RWPE1 (cell line): ENCODE results near the gene ZNF683.
"Not testable (repeated sequence)": the region's sequence is repeated elsewhere in the genome, so short reads cannot be mapped to it uniquely, and the experiment has no call there.

ENCODE experiments used
- CTCF ChIA-PET: fragments of 350-600 bp; sonication (Branson Sonifier 250); formaldehyde crosslinking; extraction: SDS; loops from one replicate; lab custom pipeline; 2021; lab: Yijun Ruan, JAX
- POLR2A ChIA-PET: fragments of 400-600 bp; formaldehyde crosslinking; extraction: SDS; loops from one replicate; lab custom pipeline; 2020; ENCODE audit warnings: antibody characterized with exemption; ENCODE audit not compliant: low non-redundant PET; lab: Yijun Ruan, JAX
- DNase-seq: peaks from one replicate; pipeline ENCODE4 v3.0.0; 2012; ENCODE audit warnings: low spot score
- H3K27ac ChIP-seq: fragments of 450-650 bp; 2 replicates; pipeline ENCODE4 v1.5.1; 2017
- TF ChIP-seq, protein P1 (sequence below): fragments of 450-650 bp; conservative IDR thresholded peaks from 2 replicates; pipeline ENCODE4 v1.5.1; 2017; ENCODE audit warnings: low read depth, mild to moderate bottlenecking

ZNF683 gene

GRCh38 chr1:26372611-26373010 is at the start of gene ZNF683:
Gene ZNF683, minus strand, starts transcription at chr1:26372750. Its CDS starts 4,179 bp downstream, at chr1:26368571.
- CTCF ChIA-PET: interaction anchor here (1.0 kb wide), 1 partner anchor 8 kb away, joined by 3 read pairs; no protein-coding TSS in a partner anchor
- peak within 1 kb of the TSS; percentile 79 for H3K27ac ChIP-seq

GRCh38 chr1:26419494-26419893 is 46.9 kb upstream of the ZNF683 start:
- DNase-seq: no peak
- TF ChIP-seq, protein P1, sequence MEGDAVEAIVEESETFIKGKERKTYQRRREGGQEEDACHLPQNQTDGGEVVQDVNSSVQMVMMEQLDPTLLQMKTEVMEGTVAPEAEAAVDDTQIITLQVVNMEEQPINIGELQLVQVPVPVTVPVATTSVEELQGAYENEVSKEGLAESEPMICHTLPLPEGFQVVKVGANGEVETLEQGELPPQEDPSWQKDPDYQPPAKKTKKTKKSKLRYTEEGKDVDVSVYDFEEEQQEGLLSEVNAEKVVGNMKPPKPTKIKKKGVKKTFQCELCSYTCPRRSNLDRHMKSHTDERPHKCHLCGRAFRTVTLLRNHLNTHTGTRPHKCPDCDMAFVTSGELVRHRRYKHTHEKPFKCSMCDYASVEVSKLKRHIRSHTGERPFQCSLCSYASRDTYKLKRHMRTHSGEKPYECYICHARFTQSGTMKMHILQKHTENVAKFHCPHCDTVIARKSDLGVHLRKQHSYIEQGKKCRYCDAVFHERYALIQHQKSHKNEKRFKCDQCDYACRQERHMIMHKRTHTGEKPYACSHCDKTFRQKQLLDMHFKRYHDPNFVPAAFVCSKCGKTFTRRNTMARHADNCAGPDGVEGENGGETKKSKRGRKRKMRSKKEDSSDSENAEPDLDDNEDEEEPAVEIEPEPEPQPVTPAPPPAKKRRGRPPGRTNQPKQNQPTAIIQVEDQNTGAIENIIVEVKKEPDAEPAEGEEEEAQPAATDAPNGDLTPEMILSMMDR: no peak
- no peak overlapping the region for H3K27ac ChIP-seq
- CTCF ChIA-PET: no interaction called here
- POLR2A ChIA-PET: interaction anchor here (0.5 kb wide), 1 partner anchor 11 kb away, joined by 3 read pairs; no protein-coding TSS in a partner anchor

More at GRCh38 chr1:26372611-26373010, at the start of gene ZNF683:
- DNase-seq, POLR2A ChIA-PET: not testable (repeated sequence)

DNA sequence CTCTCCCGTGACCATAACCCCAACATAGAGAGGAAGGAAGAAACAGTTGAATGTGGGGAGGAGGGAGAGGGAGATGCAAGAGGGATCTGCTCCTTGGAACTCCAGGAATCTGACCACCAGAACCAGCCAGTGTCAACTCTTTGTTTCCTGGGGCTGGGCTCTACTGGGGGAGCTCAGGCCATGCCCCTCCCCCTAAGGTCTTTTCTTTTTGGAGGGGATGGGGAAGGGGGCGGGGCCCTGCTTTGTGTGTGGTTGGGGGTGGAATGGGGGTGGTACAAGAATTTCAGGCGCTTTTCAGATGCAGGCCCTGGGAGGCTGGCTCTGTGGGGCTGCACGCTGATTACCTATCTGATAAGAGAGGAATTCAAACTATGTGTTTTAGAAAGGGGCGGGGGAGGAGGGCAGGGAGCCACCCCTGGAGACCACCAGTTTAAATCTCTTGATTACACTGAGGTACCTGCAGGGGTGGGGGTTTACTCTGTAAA is 46.4 kb upstream of the ZNF683 start:
- POLR2A ChIA-PET: no interaction called here
- no peak overlapping the region for H3K27ac ChIP-seq
- CTCF ChIA-PET: no interaction called here
- DNase-seq: no peak
- TF ChIP-seq, protein P1: no peak

DNA sequence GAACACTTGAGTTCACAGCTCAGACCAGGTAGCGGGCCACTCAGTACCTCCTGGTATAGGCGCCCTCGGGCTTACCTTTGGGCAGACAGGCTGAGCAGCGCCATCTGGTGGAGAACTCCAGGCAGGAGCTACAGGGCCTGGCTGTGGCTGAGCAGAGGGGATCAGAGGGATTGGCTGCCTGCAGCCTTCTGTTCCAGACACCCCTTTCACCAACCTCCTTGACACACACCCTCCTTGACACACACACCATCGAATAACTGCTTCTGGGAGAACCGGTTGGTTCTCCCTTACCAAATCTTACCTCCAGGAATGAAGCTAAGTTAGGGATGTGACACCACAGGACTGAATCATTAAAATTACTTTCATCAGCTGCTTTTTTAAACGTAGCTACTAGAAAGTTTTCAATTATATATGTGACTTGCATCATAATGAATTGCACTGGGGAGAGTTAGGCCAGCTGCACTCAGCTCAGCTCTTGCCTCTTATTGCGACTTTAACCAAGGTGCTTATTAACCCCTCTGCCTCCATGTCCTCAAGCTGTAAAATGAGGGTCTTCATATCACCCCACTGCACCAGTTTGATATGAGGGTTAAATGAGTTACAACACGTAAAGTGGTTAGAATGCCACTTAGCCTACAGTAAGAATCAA is 44.7 kb upstream of the ZNF683 start:
- POLR2A ChIA-PET: interaction anchor here (0.6 kb wide), 1 partner anchor 133 kb away, joined by 3 read pairs; no protein-coding TSS in a partner anchor
- no peak overlapping the region for H3K27ac ChIP-seq
- CTCF ChIA-PET: interaction anchor here (0.5 to 1.6 kb wide), 29 partner anchors 9 to 416 kb away, joined by 3 to 13 read pairs (median 5); partner anchors contain the start of genes CRYBG2 and DHDDS
- TF ChIP-seq, protein P1: peak; percentile 86
- peak; percentile 73 for DNase-seq

DNA sequence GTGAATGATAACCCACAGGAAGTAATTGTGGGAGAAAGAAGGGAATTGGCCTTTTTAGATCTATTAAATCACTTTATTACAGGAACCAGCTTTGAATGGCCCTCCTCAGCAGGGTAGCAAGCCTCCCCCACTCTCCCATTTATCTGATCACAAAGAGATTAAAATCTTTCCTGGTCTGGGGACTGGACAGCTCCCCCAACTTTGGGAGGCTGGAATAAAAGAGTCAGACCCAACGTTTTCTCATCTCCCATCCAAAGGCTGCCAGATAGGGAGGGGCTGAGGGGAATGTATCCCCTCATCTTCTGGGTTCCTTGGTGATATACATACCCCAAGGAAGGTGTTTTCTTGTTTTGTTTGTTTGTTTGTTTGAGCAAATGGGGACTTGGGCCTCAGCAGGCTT is 40.5 kb upstream of the ZNF683 start:
- H3K27ac ChIP-seq: no peak overlapping the region
- no peak for DNase-seq
- ChIA-PET POLR2A (no interaction called here), CTCF (interaction anchor here (0.8 kb wide), 1 partner anchor 49 kb away, joined by 4 read pairs; no protein-coding TSS in a partner anchor)
- TF ChIP-seq, protein P1: no peak

GRCh38 chr1:26412180-26412840 is 39.8 kb upstream of the ZNF683 start:
- no peak overlapping the region for H3K27ac ChIP-seq
- ChIA-PET CTCF (interaction anchor here (0.5 kb wide), 1 partner anchor 11 kb away, joined by 3 read pairs; no protein-coding TSS in a partner anchor), POLR2A (no interaction called here)
- TF ChIP-seq, protein P1: no peak
- DNase-seq: no peak
